Measurements from ENCODE around the gene TCP11.

The TCP11 gene

GRCh38 chr6:35177157-35177556 is 36.0 kb upstream of the TCP11 start:
- intact Hi-C loops (cut with DNase I; ENCODE audit: low total_unique reads): no loop called here
- Histone ChIP-seq H3K27me3 (no peaks in the 10 kb centered on the region), H3K4me1 (peaks cover 8 to 42% (median 29%) of the 10 kb centered on the region in 4 donors), H3K4me3 (no peak overlapping the region), H3K36me3 (no peaks in the 10 kb centered on the region), H3K27ac (no peak overlapping the region), H3K9me3 (no peaks in the 10 kb centered on the region)
- no peak for DNase-seq
- TF ChIP-seq, protein P1, sequence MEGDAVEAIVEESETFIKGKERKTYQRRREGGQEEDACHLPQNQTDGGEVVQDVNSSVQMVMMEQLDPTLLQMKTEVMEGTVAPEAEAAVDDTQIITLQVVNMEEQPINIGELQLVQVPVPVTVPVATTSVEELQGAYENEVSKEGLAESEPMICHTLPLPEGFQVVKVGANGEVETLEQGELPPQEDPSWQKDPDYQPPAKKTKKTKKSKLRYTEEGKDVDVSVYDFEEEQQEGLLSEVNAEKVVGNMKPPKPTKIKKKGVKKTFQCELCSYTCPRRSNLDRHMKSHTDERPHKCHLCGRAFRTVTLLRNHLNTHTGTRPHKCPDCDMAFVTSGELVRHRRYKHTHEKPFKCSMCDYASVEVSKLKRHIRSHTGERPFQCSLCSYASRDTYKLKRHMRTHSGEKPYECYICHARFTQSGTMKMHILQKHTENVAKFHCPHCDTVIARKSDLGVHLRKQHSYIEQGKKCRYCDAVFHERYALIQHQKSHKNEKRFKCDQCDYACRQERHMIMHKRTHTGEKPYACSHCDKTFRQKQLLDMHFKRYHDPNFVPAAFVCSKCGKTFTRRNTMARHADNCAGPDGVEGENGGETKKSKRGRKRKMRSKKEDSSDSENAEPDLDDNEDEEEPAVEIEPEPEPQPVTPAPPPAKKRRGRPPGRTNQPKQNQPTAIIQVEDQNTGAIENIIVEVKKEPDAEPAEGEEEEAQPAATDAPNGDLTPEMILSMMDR (IDR thresholded peaks at IDR 0.05): no peak

GRCh38 chr6:35176301-35177024 is 35.3 kb upstream of the TCP11 start:
- H3K4me3 ChIP-seq: no peak overlapping the region
- no peaks in the 10 kb centered on the region for H3K36me3 ChIP-seq
- H3K27ac ChIP-seq: no peak overlapping the region
- H3K27me3 ChIP-seq: no peaks in the 10 kb centered on the region
- no peak for DNase-seq
- intact Hi-C loops (cut with DNase I; ENCODE audit: low total_unique reads): no loop called here
- peaks cover 8 to 35% (median 23%) of the 10 kb centered on the region in 4 donors for H3K4me1 ChIP-seq
- TF ChIP-seq, protein P1 (IDR thresholded peaks at IDR 0.05): no peak
- H3K9me3 ChIP-seq: no peaks in the 10 kb centered on the region

DNA sequence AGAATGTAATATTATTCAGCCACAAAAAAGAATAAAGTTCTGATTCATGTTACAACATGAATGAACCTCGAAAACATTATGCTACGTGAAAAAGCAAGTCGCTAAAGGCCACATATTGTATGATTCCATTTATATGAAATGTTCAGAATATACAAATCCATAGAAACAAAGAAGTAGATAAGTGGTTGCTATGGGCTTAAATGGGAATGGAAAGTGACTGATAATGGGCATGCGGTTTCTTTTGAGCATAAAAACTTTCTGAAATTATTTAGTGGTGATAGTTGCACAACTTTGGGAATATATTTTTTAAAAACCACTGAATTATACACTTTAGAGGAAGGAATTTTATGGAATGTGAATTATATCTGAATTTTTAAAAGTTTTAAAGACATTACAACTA is 33.4 kb upstream of the TCP11 start:
- intact Hi-C loops (cut with DNase I; ENCODE audit: low total_unique reads): no loop called here
- TF ChIP-seq, protein P1 (IDR thresholded peaks at IDR 0.05): no peak

DNA sequence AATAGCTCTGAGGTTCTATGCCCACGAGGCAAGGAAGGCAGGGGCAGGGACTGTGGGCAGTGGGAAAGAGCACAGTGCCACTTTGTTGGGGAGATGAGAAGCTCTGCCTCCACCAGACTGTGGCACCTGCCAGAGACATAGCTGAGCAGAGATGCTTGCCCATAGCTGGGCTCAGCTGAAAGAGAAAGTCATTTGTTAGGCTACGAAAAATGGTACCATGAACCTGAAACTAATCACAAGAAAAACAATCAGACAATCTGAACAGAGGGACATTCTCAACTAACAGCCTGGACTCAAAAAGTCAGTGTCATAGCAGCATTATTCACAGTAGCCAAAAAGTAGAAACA is 32.9 kb upstream of the TCP11 start:
- Histone ChIP-seq H3K36me3 (no peaks in the 10 kb centered on the region), H3K27me3 (no peaks in the 10 kb centered on the region), H3K27ac (no peak overlapping the region), H3K4me3 (no peak overlapping the region), H3K9me3 (no peaks in the 10 kb centered on the region), H3K4me1 (peaks cover 1 to 12% (median 7%) of the 10 kb centered on the region in 4 donors)
- intact Hi-C loops (cut with DNase I; ENCODE audit: low total_unique reads): no loop called here
- TF ChIP-seq, protein P1 (IDR thresholded peaks at IDR 0.05): no peak
- DNase-seq: no peak

More for the DNA sequence above, 33.4 kb upstream of the TCP11 start:
- H3K4me3 ChIP-seq: no peak overlapping the region
- H3K27ac ChIP-seq: no peak overlapping the region
- DNase-seq: no peak
- H3K36me3 ChIP-seq: no peaks in the 10 kb centered on the region
- H3K4me1 ChIP-seq: peaks cover 6 to 16% (median 12%) of the 10 kb centered on the region in 4 donors
- H3K9me3 ChIP-seq: no peaks in the 10 kb centered on the region
- H3K27me3 ChIP-seq: no peaks in the 10 kb centered on the region

DNA sequence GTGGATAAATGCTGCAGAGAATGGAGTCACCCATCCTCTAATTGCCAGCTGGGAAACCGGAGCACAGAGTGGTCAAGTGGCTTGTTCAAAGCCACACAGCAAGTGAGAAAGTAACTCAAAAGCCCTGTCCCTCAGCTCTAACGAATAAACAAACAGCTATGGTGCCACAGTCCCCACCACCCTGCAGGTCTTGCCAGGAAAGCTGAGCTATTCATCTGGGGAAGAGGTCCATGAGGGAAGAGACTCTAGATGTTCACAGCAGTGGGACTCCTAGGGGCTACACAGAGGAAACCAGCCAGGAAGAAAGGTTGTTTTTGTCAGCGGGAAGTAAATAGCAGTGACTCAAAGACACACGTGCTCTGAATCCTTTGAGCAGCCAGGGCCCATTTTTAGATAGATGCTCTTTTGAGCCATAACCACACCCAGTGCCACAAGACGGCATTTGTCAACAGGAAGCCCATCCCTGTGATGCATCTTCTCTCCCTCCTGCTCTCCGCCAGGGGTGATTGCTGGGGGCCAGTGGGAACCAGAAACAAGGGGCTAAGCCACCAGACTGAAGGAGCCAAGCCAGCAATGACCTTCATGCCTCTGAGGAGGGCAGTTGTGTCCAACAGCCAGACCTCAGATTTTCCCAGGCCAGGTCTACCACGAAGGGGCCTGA is 32.4 kb upstream of the TCP11 start:
- Histone ChIP-seq H3K36me3 (no peaks in the 10 kb centered on the region), H3K4me3 (no peak overlapping the region), H3K9me3 (no peaks in the 10 kb centered on the region), H3K4me1 (peaks cover 0 to 7% (median 3%) of the 10 kb centered on the region in 4 donors), H3K27ac (no peak overlapping the region), H3K27me3 (no peaks in the 10 kb centered on the region)
- DNase-seq: no peak
- TF ChIP-seq, protein P1 (IDR thresholded peaks at IDR 0.05): no peak
- intact Hi-C loops (cut with DNase I; ENCODE audit: low total_unique reads): no loop called here

All from tibial artery (tissue), 4 donors.